Measurements from ENCODE around the gene ZNF70.

DNA sequence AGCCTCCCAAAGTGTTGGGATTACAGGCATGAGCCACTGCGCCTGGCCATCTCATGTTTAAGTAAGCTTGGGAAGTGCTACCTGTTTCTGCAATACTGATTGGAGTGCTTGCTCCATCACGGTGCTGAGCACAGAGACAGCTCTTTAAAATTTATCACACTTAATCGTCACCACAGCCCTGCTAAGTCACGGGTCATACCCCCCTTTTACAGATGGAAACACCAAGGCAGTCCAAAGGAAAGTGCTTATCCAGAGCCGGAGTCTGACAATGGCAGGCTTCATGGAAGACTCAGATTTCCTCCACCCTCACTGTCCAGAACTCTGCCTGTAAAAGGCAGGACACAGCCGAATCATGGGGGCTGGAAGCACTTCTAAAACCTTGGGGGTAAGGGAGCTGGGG, 9.1 kb upstream of the ZNF70 start:
- TF ChIP-seq, protein P1, sequence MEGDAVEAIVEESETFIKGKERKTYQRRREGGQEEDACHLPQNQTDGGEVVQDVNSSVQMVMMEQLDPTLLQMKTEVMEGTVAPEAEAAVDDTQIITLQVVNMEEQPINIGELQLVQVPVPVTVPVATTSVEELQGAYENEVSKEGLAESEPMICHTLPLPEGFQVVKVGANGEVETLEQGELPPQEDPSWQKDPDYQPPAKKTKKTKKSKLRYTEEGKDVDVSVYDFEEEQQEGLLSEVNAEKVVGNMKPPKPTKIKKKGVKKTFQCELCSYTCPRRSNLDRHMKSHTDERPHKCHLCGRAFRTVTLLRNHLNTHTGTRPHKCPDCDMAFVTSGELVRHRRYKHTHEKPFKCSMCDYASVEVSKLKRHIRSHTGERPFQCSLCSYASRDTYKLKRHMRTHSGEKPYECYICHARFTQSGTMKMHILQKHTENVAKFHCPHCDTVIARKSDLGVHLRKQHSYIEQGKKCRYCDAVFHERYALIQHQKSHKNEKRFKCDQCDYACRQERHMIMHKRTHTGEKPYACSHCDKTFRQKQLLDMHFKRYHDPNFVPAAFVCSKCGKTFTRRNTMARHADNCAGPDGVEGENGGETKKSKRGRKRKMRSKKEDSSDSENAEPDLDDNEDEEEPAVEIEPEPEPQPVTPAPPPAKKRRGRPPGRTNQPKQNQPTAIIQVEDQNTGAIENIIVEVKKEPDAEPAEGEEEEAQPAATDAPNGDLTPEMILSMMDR (IDR thresholded peaks at IDR 0.05; ENCODE audit: poor library complexity) = no peak
- TF ChIP-seq EZH2 (IDR thresholded peaks at IDR 0.05; ENCODE audit: borderline replicate concordance) = no peak

Measured in hepatocyte (in vitro differentiated cells).